Body of pancreas (tissue), 4 donors: ENCODE results near the gene TRAPPC12. TPM values are rescaled to one million over a fixed set of nuclear protein-coding genes. Genes with fewer than 3 reads are reported as not detected.

Experiments
- ATAC-seq: fragments of 150-250 bp; one replicate; pipeline ENCODE4 v1.9.1; 2016
- DNase-seq, 4 donors: peaks; one replicate each; pipeline ENCODE4 v3.0.0-alpha.2; 2019
- H3K27ac ChIP-seq, 4 donors: fragments of 200-600 bp; sonication (generic); 1 replicate in 3 of 4; 2 replicates in 1 of 4; pipeline versions ENCODE4 v1.5.1 to v1.6.1; 2016 to 2019; ENCODE audit warnings: mild to moderate bottlenecking in 1 of 4, mixed read lengths in 1 of 4, moderate library complexity in 1 of 4
- H3K27me3 ChIP-seq, 2 donors: fragments of 200-600 bp; sonication (generic); one replicate each; pipeline ENCODE4 v1.6.0; 2016; ENCODE audit warnings: mild to moderate bottlenecking in 1 of 2
- H3K36me3 ChIP-seq, 2 donors: fragments of 200-600 bp; sonication (generic); replicated peaks in 1 of 2; 2 replicates each; pipeline ENCODE4 v1.5.1; 2016; ENCODE audit warnings: low read depth in 2 of 2; ENCODE audit not compliant: insufficient read depth in 1 of 2
- H3K4me1 ChIP-seq: fragments of 200-600 bp; sonication (generic); one replicate; pipeline ENCODE4 v1.6.0; 2016
- H3K4me3 ChIP-seq, 2 donors: fragments of 200-600 bp; sonication (generic); 1 replicate in 1 of 2; 2 replicates in 1 of 2; pipeline ENCODE4 v1.5.1; 2016 to 2019
- H3K9me3 ChIP-seq, 3 donors: fragments of 200-600 bp; sonication (generic); 1 replicate in 2 of 3; 2 replicates in 1 of 3; pipeline ENCODE4 v1.5.1; 2016
- POLR2A ChIP-seq, 3 donors: fragments of 450-650 bp; IDR thresholded peaks; one replicate each; pipeline ENCODE4 v1.6.1; 2016; ENCODE audit warnings: antibody characterized with exemption in 3 of 3, mild to moderate bottlenecking in 2 of 3
- WGBS, 2 donors: methylation state at CpG; one replicate each; pipeline ENCODE4 v1.1.5; 2017; 5-methylcytosine and 5-hydroxymethylcytosine counted together
- intact Hi-C: fragments of 100-400 bp; cut with DNase I; formaldehyde crosslinking; loops from one replicate; pipeline ENCODE4 v1.15.1; 2023
- total RNA-seq, 2 donors: library from RNA; depleted of rRNA; stranded (reverse); fragments of >200 nt; gene quantifications; one replicate each; pipeline ENCODE4 v1.1.0, GENCODE V29; 2016
- TF ChIP-seq, protein P1 (sequence below), 7 experiments: fragments of 450-650 bp in 4 of 7; fragments of 200-600 bp in 3 of 7; sonication (generic) in 3 of 7; IDR thresholded peaks; one replicate each; pipeline ENCODE4 v1.5.1; 2016 to 2019; ENCODE audit warnings: antibody characterized with exemption in 7 of 7

Gene TRAPPC12
- total RNA-seq, 2 donors from 2014 or later: 43.1 to 134 TPM

DNA sequence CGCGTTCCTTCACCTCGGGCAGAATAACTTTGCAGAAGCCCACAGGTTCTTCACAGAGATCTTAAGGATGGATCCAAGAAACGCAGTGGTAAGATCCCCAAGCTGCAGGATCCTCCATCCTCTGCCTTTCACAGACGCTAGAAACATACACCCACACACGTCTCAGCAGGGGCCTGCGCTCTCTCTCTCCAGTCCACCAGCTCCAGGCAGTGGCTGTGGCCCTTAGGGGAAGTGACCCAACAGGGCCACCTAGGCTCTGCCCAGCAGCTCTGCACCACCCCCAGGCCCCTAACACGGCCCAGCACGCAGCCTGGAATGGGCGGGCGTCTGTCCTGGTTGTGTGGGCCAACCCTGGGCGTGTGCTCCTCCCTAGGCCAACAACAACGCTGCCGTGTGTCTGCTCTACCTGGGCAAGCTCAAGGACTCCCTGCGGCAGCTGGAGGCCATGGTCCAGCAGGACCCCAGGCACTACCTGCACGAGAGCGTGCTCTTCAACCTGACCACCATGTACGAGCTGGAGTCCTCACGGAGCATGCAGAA lies 99.4 kb downstream of the TRAPPC12 start:
- no peak overlapping the region for H3K27ac ChIP-seq
- H3K36me3 ChIP-seq: peaks cover 0 to 8% of the 10 kb centered on the region in 2 donors
- intact Hi-C loops: no loop called here
- DNase-seq: no peak
- no peaks in the 10 kb centered on the region for H3K9me3 ChIP-seq
- 75 to 91% methylated on average over 4 to 15 of the region's 19 CpGs for WGBS, 2 donors
- TF ChIP-seq, protein P1, sequence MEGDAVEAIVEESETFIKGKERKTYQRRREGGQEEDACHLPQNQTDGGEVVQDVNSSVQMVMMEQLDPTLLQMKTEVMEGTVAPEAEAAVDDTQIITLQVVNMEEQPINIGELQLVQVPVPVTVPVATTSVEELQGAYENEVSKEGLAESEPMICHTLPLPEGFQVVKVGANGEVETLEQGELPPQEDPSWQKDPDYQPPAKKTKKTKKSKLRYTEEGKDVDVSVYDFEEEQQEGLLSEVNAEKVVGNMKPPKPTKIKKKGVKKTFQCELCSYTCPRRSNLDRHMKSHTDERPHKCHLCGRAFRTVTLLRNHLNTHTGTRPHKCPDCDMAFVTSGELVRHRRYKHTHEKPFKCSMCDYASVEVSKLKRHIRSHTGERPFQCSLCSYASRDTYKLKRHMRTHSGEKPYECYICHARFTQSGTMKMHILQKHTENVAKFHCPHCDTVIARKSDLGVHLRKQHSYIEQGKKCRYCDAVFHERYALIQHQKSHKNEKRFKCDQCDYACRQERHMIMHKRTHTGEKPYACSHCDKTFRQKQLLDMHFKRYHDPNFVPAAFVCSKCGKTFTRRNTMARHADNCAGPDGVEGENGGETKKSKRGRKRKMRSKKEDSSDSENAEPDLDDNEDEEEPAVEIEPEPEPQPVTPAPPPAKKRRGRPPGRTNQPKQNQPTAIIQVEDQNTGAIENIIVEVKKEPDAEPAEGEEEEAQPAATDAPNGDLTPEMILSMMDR (IDR thresholded peaks at IDR 0.05): no peak
- no peak for TF ChIP-seq POLR2A (IDR thresholded peaks at IDR 0.05)
- H3K4me1 ChIP-seq: peaks cover 8% of the 10 kb centered on the region
- H3K27me3 ChIP-seq: no peaks in the 10 kb centered on the region
- H3K4me3 ChIP-seq: no peak overlapping the region
- ATAC-seq: no peak

DNA sequence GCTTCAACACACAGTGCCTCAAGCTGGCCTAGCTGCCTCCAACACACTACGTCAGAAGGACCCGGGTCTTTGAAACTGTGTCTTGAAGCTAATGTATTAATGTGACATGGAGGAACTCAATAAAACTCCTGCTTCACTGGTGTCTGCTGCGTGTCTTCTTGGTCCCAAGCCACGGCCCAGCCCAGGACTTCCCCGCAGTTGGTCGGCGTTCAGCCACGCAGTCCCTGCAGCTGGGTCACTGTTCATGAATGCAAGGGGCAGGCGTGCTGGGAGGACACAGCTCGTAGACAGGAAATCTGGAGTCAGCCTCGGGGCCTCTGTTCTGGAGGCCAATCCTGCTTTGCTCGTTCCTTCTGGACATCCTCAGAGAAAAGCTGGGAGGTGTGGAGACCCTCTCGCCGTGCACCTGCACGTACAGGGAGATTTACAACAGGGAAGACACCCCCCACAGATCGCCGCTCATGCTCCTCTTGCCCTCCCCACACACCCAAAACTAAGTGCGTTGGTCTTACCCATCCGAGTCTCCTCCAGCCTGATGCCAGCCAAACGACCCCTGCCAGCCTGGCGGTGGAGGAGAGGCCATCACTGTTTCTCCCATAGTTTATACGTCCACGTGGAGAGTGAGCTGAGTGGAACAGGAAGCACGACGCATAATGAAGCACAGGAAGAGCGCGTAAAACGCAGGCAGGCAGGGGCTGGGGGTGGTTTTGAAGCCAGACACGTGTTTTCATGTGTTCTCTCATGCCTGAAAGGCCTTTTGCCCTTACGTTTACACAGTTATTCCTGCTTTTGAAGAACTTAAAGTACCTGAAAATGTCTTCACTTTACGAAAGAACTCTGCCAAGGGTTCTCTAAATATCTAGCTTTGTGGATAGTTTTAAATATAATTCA lies 100.2 kb downstream of the TRAPPC12 start:
- TF ChIP-seq, protein P1 (IDR thresholded peaks at IDR 0.05): no peak
- TF ChIP-seq POLR2A (IDR thresholded peaks at IDR 0.05): no peak
- intact Hi-C loops: no loop called here
- Histone ChIP-seq H3K27ac (no peak overlapping the region), H3K4me3 (no peak overlapping the region), H3K4me1 (peaks cover 8% of the 10 kb centered on the region), H3K36me3 (peaks cover 0 to 8% of the 10 kb centered on the region in 2 donors), H3K9me3 (no peaks in the 10 kb centered on the region), H3K27me3 (no peaks in the 10 kb centered on the region)
- ATAC-seq: no peak
- 86 to 91% methylated on average over 25 to 31 of the region's 31 CpGs for WGBS, 2 donors
- no peak for DNase-seq

GRCh38 chr2:3480352-3481010 lies 101.0 kb downstream of the TRAPPC12 start:
- Histone ChIP-seq H3K36me3 (peaks cover 0 to 8% of the 10 kb centered on the region in 2 donors), H3K4me1 (peaks cover 8% of the 10 kb centered on the region), H3K27ac (peak overlapping the region in 1 of 4 donors; percentile 21), H3K27me3 (no peaks in the 10 kb centered on the region), H3K4me3 (no peak overlapping the region), H3K9me3 (no peaks in the 10 kb centered on the region)
- intact Hi-C loops: no loop called here
- DNase-seq (peak; percentile 46 to 87 (median 72)), ATAC-seq (peak; percentile 43)
- TF ChIP-seq, protein P1 (IDR thresholded peaks at IDR 0.05): no peak
- no peak for TF ChIP-seq POLR2A (IDR thresholded peaks at IDR 0.05)
- 32 to 36% methylated on average over 7 of the region's 7 CpGs for WGBS, 2 donors

GRCh38 chr2:3481011-3481400 lies 101.5 kb downstream of the TRAPPC12 start:
- TF ChIP-seq, protein P1 (IDR thresholded peaks at IDR 0.05): no peak
- no peak for TF ChIP-seq POLR2A (IDR thresholded peaks at IDR 0.05)
- intact Hi-C loops: no loop called here
- WGBS, 2 donors: 82 to 84% methylated on average over 5 of the region's 5 CpGs
- Histone ChIP-seq H3K27me3 (no peaks in the 10 kb centered on the region), H3K9me3 (no peaks in the 10 kb centered on the region), H3K36me3 (peaks cover 0 to 8% of the 10 kb centered on the region in 2 donors), H3K4me1 (peaks cover 8% of the 10 kb centered on the region), H3K4me3 (no peak overlapping the region), H3K27ac (no peak overlapping the region)
- no peak for ATAC-seq
- no peak for DNase-seq
